Testis (tissue), 3 donors: ENCODE measurements around the gene ZNF618. TPM values are rescaled to one million over a fixed set of nuclear protein-coding genes. Genes with fewer than 3 reads are reported as not detected.

Source experiments
- DNase-seq: peaks from one replicate; pipeline ENCODE4 v3.0.0-alpha.2; 2019
- H3K27ac ChIP-seq, 2 donors: fragments of 200-600 bp; sonication (generic); one replicate each; pipeline ENCODE4 v1.5.1; 2019
- H3K27me3 ChIP-seq: fragments of 200-600 bp; sonication (generic); one replicate; pipeline ENCODE4 v1.5.1; 2019
- H3K36me3 ChIP-seq: fragments of 200-600 bp; sonication (generic); one replicate; pipeline ENCODE4 v1.5.1; 2017; ENCODE audit warnings: low read depth; ENCODE audit errors: missing control alignments
- H3K4me1 ChIP-seq: fragments of 200-600 bp; sonication (generic); one replicate; pipeline ENCODE4 v1.5.1; 2019
- H3K4me3 ChIP-seq, 2 donors: fragments of 200-600 bp; sonication (generic); one replicate each; pipeline ENCODE4 v1.5.1; 2017 to 2019
- H3K9me3 ChIP-seq: fragments of 200-600 bp; sonication (generic); one replicate; pipeline ENCODE4 v1.5.1; 2017
- CTCF ChIP-seq, 3 experiments: fragments of 450-650 bp in 2 of 3; fragments of 200-600 bp in 1 of 3; sonication (generic) in 1 of 3; IDR thresholded peaks; one replicate each; pipeline ENCODE4 v1.5.1; 2016 to 2019; ENCODE audit warnings: antibody characterized with exemption in 3 of 3, mild to moderate bottlenecking in 2 of 3, moderate library complexity in 1 of 3
- POLR2A ChIP-seq: fragments of 450-650 bp; IDR thresholded peaks from one replicate; pipeline ENCODE4 v1.6.1; 2017; ENCODE audit warnings: antibody characterized with exemption, mild to moderate bottlenecking, moderate library complexity
- WGBS, 2 donors: methylation state at CpG; one replicate each; pipeline ENCODE4 v1.1.5; 2018; 5-methylcytosine and 5-hydroxymethylcytosine counted together
- intact Hi-C: fragments of 100-400 bp; cut with DNase I; formaldehyde crosslinking; loops from one replicate; pipeline ENCODE4 v1.15.1; 2023; ENCODE audit warnings: low total_unique reads
- polyA plus RNA-seq: library from polyadenylated mRNA; stranded (reverse); fragments of 350-450 nt; fragmentation: Illumina TruSeq; extraction: RNeasy Lipid Tissue Mini Kit (QIAGEN cat#74804); gene quantifications from one replicate; pipeline ENCODE4 v1.2.3, GENCODE V29; 2014; ENCODE audit warnings: low read depth, low replicate concordance; ENCODE audit not compliant: insufficient read depth
- total RNA-seq, 2 donors: library from RNA; depleted of rRNA; stranded (reverse); fragments of >200 nt; gene quantifications; one replicate each; pipeline ENCODE4 v1.2.3, GENCODE V29; 2016

Gene ZNF618
- total and polyA plus RNA-seq, 3 donors from 2014 or later = 6.8 to 15.2 (median 14.6) TPM

DNA sequence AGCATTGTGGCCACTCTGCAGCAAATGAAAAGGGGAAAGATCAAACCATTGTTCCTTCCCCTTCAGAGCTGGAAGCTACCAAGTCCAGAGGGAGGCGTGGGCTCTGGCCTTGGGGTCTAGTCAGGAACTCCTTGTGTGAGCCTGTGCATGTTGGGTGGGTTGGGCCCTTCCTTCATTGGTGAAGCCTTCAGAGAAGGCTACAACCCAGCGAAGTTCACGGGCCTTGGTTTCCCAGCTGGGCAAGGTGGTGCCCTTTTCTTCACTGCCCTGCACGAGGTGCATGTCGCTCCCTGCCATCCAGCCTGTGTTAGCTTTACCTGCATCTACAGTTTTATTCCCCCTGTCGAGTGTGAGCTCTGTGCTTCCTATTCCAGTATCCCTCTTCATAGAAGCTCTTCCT lies 84.7 kb downstream of the ZNF618 start:
- Histone ChIP-seq H3K4me1 (peaks cover 4% of the 10 kb centered on the region), H3K36me3 (no peaks in the 10 kb centered on the region), H3K27ac (no peak overlapping the region), H3K9me3 (no peaks in the 10 kb centered on the region), H3K4me3 (no peak overlapping the region), H3K27me3 (no peaks in the 10 kb centered on the region)
- no peak for TF ChIP-seq POLR2A
- TF ChIP-seq CTCF (IDR thresholded peaks at IDR 0.05) = no peak
- intact Hi-C loops = no loop called here
- WGBS, 2 donors = 90 to 96% methylated on average over 6 of the region's 6 CpGs
- no peak for DNase-seq

GRCh38 chr9:113962396-113962795 lies 86.3 kb downstream of the ZNF618 start:
- WGBS, 2 donors = 86 to 93% methylated on average over 1 of the region's 1 CpG
- TF ChIP-seq POLR2A (no peak), CTCF (IDR thresholded peaks at IDR 0.05) (no peak)
- no peaks in the 10 kb centered on the region for H3K36me3 ChIP-seq

DNA sequence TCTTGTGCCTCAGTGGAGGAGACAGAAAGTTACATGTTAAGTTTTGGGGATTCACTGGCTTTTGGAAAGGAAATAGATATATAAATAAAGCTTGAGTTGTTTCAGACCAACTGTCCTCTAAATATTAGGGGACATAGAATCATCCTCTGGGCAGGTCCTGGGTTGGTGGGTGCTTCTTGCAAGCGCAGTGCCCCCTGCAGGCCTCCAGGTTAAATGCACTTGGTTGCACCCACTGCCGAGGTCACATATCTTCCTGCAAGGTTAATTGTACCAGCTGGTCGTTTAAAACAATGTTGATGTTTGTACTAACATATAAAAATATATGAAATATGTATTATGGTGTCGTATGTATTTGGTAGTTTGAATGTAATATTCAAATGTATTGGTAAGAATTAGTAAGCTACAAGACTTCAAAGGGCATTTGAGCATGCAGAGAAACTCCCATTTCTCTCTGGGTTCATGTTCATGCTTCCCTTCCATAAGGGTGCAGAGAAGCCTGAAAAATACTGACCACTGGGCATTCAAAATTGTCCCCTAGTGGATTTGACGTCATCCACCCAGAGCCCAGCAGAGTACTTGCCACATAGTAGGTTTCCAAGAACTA lies 87.0 kb downstream of the ZNF618 start:
- no peak overlapping the region for H3K27ac ChIP-seq
- H3K4me3 ChIP-seq = no peak overlapping the region
- peaks cover under 1% of the 10 kb centered on the region for H3K4me1 ChIP-seq
- peak; percentile 65 for DNase-seq
- H3K36me3 ChIP-seq = no peaks in the 10 kb centered on the region
- H3K27me3 ChIP-seq = no peaks in the 10 kb centered on the region
- TF ChIP-seq CTCF (IDR thresholded peaks at IDR 0.05) = peak in 2 of 3 experiments; percentile 29 to 63
- no peak for TF ChIP-seq POLR2A
- WGBS, 2 donors = 64 to 76% methylated on average over 5 of the region's 5 CpGs
- intact Hi-C loops = no loop called here
- H3K9me3 ChIP-seq = no peaks in the 10 kb centered on the region

More at GRCh38 chr9:113962396-113962795, 86.3 kb downstream of the ZNF618 start:
- intact Hi-C loops = no loop called here
- no peaks in the 10 kb centered on the region for H3K9me3 ChIP-seq
- no peaks in the 10 kb centered on the region for H3K27me3 ChIP-seq
- H3K4me1 ChIP-seq = peaks cover 4% of the 10 kb centered on the region
- no peak overlapping the region for H3K4me3 ChIP-seq
- no peak overlapping the region for H3K27ac ChIP-seq
- no peak for DNase-seq

GRCh38 chr9:113963696-113964494 lies 87.8 kb downstream of the ZNF618 start:
- H3K4me3 ChIP-seq = no peak overlapping the region
- no peaks in the 10 kb centered on the region for H3K4me1 ChIP-seq
- no peak for TF ChIP-seq POLR2A
- no peak for TF ChIP-seq CTCF (IDR thresholded peaks at IDR 0.05)
- no peaks in the 10 kb centered on the region for H3K9me3 ChIP-seq
- WGBS, 2 donors = 63 to 67% methylated on average over 17 of the region's 17 CpGs
- intact Hi-C loops = no loop called here
- H3K27me3 ChIP-seq = no peaks in the 10 kb centered on the region
- peak; percentile 40 for DNase-seq
- H3K36me3 ChIP-seq = no peaks in the 10 kb centered on the region
- H3K27ac ChIP-seq = no peak overlapping the region
